ENCODE data around the gene BIRC6.

Gene BIRC6

DNA sequence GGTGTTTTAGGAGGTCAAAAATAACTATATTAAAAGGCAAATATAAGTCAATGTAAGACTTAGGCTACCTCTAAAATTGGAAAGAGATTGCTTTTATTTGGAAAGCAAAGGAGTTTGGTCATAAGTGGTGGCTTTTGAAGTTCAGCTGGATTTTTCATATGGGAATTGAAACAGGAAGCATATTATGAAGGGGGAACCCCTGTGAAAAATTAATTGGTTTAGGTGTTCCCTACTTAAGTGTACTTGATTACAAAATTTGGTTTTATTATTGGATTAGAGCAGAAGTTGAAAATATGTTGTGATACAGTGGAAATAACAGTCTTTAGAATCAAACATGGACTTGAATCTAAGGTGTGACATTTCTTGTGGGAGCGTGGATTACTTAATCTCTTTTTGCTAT lies 149.6 kb downstream of the BIRC6 start:
- H3K9ac ChIP-seq (ENCODE audit: low read length) = no peak overlapping the region
- H3K36me3 ChIP-seq (ENCODE audit: insufficient read depth, low read length) = peaks cover 86% of the 10 kb centered on the region
- no peaks in the 10 kb centered on the region for H3K27me3 ChIP-seq (ENCODE audit: insufficient read depth, low read length)
- no peaks in the 10 kb centered on the region for H4K20me1 ChIP-seq (ENCODE audit: insufficient read depth, low read length)
- no peaks in the 10 kb centered on the region for H3K79me2 ChIP-seq (ENCODE audit: insufficient read depth, low read length)
- no peak overlapping the region for H3K4me3 ChIP-seq (ENCODE audit: low read depth, low read length, poor library complexity, severe bottlenecking)
- no peaks in the 10 kb centered on the region for H3K4me1 ChIP-seq (ENCODE audit: insufficient read depth, low read length, severe bottlenecking)
- H3K9me3 ChIP-seq (ENCODE audit: low read length) = no peaks in the 10 kb centered on the region
- no peak overlapping the region for H2AFZ ChIP-seq (ENCODE audit: low read length)
- H3K4me2 ChIP-seq (ENCODE audit: low read length) = no peak overlapping the region
- H3K27ac ChIP-seq (ENCODE audit: low read depth, low read length, poor library complexity, severe bottlenecking) = no peak overlapping the region
- TF ChIP-seq, protein P1, sequence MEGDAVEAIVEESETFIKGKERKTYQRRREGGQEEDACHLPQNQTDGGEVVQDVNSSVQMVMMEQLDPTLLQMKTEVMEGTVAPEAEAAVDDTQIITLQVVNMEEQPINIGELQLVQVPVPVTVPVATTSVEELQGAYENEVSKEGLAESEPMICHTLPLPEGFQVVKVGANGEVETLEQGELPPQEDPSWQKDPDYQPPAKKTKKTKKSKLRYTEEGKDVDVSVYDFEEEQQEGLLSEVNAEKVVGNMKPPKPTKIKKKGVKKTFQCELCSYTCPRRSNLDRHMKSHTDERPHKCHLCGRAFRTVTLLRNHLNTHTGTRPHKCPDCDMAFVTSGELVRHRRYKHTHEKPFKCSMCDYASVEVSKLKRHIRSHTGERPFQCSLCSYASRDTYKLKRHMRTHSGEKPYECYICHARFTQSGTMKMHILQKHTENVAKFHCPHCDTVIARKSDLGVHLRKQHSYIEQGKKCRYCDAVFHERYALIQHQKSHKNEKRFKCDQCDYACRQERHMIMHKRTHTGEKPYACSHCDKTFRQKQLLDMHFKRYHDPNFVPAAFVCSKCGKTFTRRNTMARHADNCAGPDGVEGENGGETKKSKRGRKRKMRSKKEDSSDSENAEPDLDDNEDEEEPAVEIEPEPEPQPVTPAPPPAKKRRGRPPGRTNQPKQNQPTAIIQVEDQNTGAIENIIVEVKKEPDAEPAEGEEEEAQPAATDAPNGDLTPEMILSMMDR (IDR thresholded peaks at IDR 0.05; ENCODE audit: low read length) = no peak
- no peak for TF ChIP-seq EZH2 (IDR thresholded peaks at IDR 0.05; ENCODE audit: borderline replicate concordance, low read length)
- H3K9me2 ChIP-seq (ENCODE audit: low read depth, low read length) = no peaks in the 10 kb centered on the region
- H3F3A ChIP-seq (ENCODE audit: insufficient read depth, low read length) = no peaks in the 10 kb centered on the region

- H2AFZ ChIP-seq (ENCODE audit: low read length) = no peak overlapping the region
- no peaks in the 10 kb centered on the region for H3K4me1 ChIP-seq (ENCODE audit: insufficient read depth, low read length, severe bottlenecking)
- no peaks in the 10 kb centered on the region for H3K79me2 ChIP-seq (ENCODE audit: insufficient read depth, low read length)
- peaks cover 76% of the 10 kb centered on the region for H3K36me3 ChIP-seq (ENCODE audit: insufficient read depth, low read length)
- H3K9ac ChIP-seq (ENCODE audit: low read length) = no peak overlapping the region
- TF ChIP-seq EZH2 (IDR thresholded peaks at IDR 0.05; ENCODE audit: borderline replicate concordance, low read length) = no peak
- TF ChIP-seq, protein P1 (IDR thresholded peaks at IDR 0.05; ENCODE audit: low read length) = no peak
- no peak overlapping the region for H3K4me3 ChIP-seq (ENCODE audit: low read depth, low read length, poor library complexity, severe bottlenecking)
- H3K9me3 ChIP-seq (ENCODE audit: low read length) = no peaks in the 10 kb centered on the region
- no peaks in the 10 kb centered on the region for H3K9me2 ChIP-seq (ENCODE audit: low read depth, low read length)
- no peaks in the 10 kb centered on the region for H4K20me1 ChIP-seq (ENCODE audit: insufficient read depth, low read length)
- no peak overlapping the region for H3K4me2 ChIP-seq (ENCODE audit: low read length)
- no peaks in the 10 kb centered on the region for H3F3A ChIP-seq (ENCODE audit: insufficient read depth, low read length)
- H3K27me3 ChIP-seq (ENCODE audit: insufficient read depth, low read length) = no peaks in the 10 kb centered on the region
- H3K27ac ChIP-seq (ENCODE audit: low read depth, low read length, poor library complexity, severe bottlenecking) = no peak overlapping the region
These were observed 158.1 kb downstream of the BIRC6 start for GRCh38 chr2:32514946-32515345.

- Histone ChIP-seq H3K9me2 (ENCODE audit: low read depth, low read length) (no peaks in the 10 kb centered on the region), H2AFZ (ENCODE audit: low read length) (no peak overlapping the region), H3K4me1 (ENCODE audit: insufficient read depth, low read length, severe bottlenecking) (no peaks in the 10 kb centered on the region), H3K4me2 (ENCODE audit: low read length) (no peak overlapping the region), H3K4me3 (ENCODE audit: low read depth, low read length, poor library complexity, severe bottlenecking) (no peak overlapping the region), H3K36me3 (ENCODE audit: insufficient read depth, low read length) (peaks cover 80% of the 10 kb centered on the region), H4K20me1 (ENCODE audit: insufficient read depth, low read length) (no peaks in the 10 kb centered on the region), H3K9me3 (ENCODE audit: low read length) (no peaks in the 10 kb centered on the region), H3K9ac (ENCODE audit: low read length) (no peak overlapping the region), H3K27ac (ENCODE audit: low read depth, low read length, poor library complexity, severe bottlenecking) (no peak overlapping the region), H3K27me3 (ENCODE audit: insufficient read depth, low read length) (no peaks in the 10 kb centered on the region), H3F3A (ENCODE audit: insufficient read depth, low read length) (no peaks in the 10 kb centered on the region), H3K79me2 (ENCODE audit: insufficient read depth, low read length) (no peaks in the 10 kb centered on the region)
- TF ChIP-seq, protein P1 (IDR thresholded peaks at IDR 0.05; ENCODE audit: low read length) = no peak
- no peak for TF ChIP-seq EZH2 (IDR thresholded peaks at IDR 0.05; ENCODE audit: borderline replicate concordance, low read length)
These were observed 159.7 kb downstream of the BIRC6 start for GRCh38 chr2:32516567-32516966.

All from OCI-LY1 (cell line).